Tibial artery (tissue), 4 donors: ENCODE data around the gene MAPKAP1.

Source experiments
- DNase-seq, 2 donors: peaks; one replicate each; pipeline ENCODE4 v3.0.0-alpha.2; 2019
- H3K27ac ChIP-seq, 2 donors: fragments of 200-600 bp; sonication (generic) in 1 of 2; 1 replicate in 1 of 2; 2 replicates in 1 of 2; pipeline ENCODE4 v1.5.1; 2018 to 2019; ENCODE audit warnings: mild to moderate bottlenecking in 1 of 2
- H3K27me3 ChIP-seq, 2 donors: fragments of 200-600 bp; sonication (generic) in 1 of 2; one replicate each; pipeline versions ENCODE4 v1.5.1 to v1.6.0; 2016 to 2019
- H3K36me3 ChIP-seq, 3 donors: fragments of 200-600 bp; sonication (generic) in 2 of 3; one replicate each; pipeline ENCODE4 v1.5.1; 2016 to 2019; ENCODE audit warnings: mild to moderate bottlenecking in 2 of 3
- H3K4me1 ChIP-seq, 4 donors: fragments of 200-600 bp; sonication (generic) in 2 of 4; 1 replicate in 3 of 4; 2 replicates in 1 of 4; pipeline ENCODE4 v1.5.1; 2016 to 2019
- H3K4me3 ChIP-seq, 2 donors: fragments of 200-600 bp; sonication (generic) in 1 of 2; 1 replicate in 1 of 2; 2 replicates in 1 of 2; pipeline ENCODE4 v1.5.1; 2018 to 2019; ENCODE audit warnings: mild to moderate bottlenecking in 2 of 2
- H3K9me3 ChIP-seq, 3 donors: fragments of 200-600 bp; sonication (generic) in 1 of 3; one replicate each; pipeline ENCODE4 v1.5.1; 2016 to 2019
- CTCF ChIP-seq, 2 experiments: fragments of 200-600 bp in 1 of 2; fragments of 450-650 bp in 1 of 2; IDR thresholded peaks; one replicate each; pipeline ENCODE4 v1.5.1; 2017 to 2019; ENCODE audit warnings: antibody characterized with exemption in 2 of 2, mild to moderate bottlenecking in 1 of 2, moderate library complexity in 1 of 2
- intact Hi-C: fragments of 100-400 bp; cut with DNase I; formaldehyde crosslinking; loops from one replicate; pipeline ENCODE4 v1.15.0; 2023; ENCODE audit warnings: low total_unique reads

MAPKAP1 gene

GRCh38 chr9:125514468-125514867 lies 192.5 kb downstream of the MAPKAP1 start:
- Histone ChIP-seq H3K27me3 (no peaks in the 10 kb centered on the region), H3K9me3 (no peaks in the 10 kb centered on the region), H3K36me3 (no peaks in the 10 kb centered on the region), H3K27ac (no peak overlapping the region), H3K4me3 (no peak overlapping the region), H3K4me1 (peaks cover 0 to 23% (median 1%) of the 10 kb centered on the region in 4 donors)
- no peak for TF ChIP-seq CTCF (IDR thresholded peaks at IDR 0.05)
- intact Hi-C loops: no loop called here
- DNase-seq: no peak

GRCh38 chr9:125513668-125514413 lies 193.2 kb downstream of the MAPKAP1 start:
- Histone ChIP-seq H3K9me3 (no peaks in the 10 kb centered on the region), H3K4me1 (peaks cover 0 to 26% (median 1%) of the 10 kb centered on the region in 4 donors), H3K27ac (no peak overlapping the region), H3K36me3 (no peaks in the 10 kb centered on the region), H3K4me3 (peak overlapping the region; percentile 14 to 26), H3K27me3 (no peaks in the 10 kb centered on the region)
- DNase-seq: no peak
- intact Hi-C loops: no loop called here
- no peak for TF ChIP-seq CTCF (IDR thresholded peaks at IDR 0.05)

DNA sequence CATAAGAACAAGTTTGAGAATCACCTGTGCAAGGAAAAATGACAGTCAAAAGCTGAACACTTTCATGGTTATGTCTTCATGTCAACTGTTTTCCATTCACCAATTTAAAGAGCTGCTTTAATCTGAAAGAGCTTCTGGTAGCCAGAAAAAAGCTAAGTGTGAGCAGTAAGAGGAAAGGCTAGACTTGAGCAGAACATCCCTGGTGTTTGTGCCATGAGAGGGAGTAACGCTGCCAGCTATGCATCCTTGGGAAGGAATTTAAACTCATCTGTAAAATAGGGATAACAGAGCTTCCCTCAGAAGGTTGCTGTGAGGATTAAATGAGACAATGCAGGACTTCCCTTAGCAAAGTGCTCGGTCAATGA lies 193.7 kb downstream of the MAPKAP1 start:
- H3K27ac ChIP-seq: no peak overlapping the region

DNA sequence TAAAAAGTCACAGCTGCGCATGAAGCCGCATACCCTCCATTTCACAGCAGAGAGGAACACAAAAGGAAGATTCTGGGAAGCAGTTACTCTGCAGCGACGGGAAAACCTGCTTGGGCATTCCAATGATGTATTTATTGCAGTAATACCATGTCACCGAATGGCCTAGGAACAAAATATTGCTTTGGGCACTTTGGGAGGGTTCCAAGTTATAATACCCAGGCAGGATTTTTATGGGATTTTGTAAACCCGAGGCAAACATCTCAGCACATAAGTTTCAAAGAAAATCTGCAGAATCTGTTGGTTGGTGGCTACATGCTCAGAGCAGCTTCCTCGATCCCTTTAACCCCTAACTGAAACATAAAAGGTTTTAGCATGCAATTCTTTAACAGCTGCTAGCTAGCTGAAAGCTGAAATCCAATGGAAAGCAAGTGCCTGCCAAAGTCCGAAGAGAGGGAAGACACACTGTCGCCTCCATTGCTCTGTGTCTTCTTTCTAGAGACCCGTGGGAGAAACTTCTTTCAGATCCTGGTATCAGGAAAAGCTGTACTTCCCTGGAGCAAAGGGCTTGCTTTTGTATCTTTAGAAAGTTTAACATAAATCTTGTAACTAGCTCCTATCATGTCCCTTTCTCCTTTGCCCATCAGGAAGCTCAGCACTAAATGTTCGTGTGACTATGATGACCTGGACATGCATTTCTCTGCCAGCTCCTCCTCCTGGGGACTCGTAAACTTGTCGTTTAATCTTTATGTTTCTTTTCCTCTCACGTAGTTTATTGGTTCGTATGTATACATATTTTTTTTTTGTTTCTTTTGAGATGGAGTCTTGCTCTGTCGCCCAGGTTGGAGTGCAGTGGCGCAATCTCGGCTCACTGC lies 195.0 kb downstream of the MAPKAP1 start:
- no peak overlapping the region for H3K27ac ChIP-seq
- H3K4me3 ChIP-seq: no peak overlapping the region
- peaks cover 0 to 26% (median 1%) of the 10 kb centered on the region in 4 donors for H3K4me1 ChIP-seq
- H3K9me3 ChIP-seq: no peaks in the 10 kb centered on the region
- no peaks in the 10 kb centered on the region for H3K36me3 ChIP-seq
- intact Hi-C loops: no loop called here
- no peaks in the 10 kb centered on the region for H3K27me3 ChIP-seq
- DNase-seq: no peak
- no peak for TF ChIP-seq CTCF (IDR thresholded peaks at IDR 0.05)

More for the DNA sequence above, 193.7 kb downstream of the MAPKAP1 start:
- no peaks in the 10 kb centered on the region for H3K9me3 ChIP-seq
- intact Hi-C loops: no loop called here
- H3K27me3 ChIP-seq: no peaks in the 10 kb centered on the region
- H3K4me1 ChIP-seq: peaks cover 0 to 26% (median 1%) of the 10 kb centered on the region in 4 donors
- H3K4me3 ChIP-seq: peak overlapping the region; percentile 14 to 26
- no peak for TF ChIP-seq CTCF (IDR thresholded peaks at IDR 0.05)
- no peak for DNase-seq
- no peaks in the 10 kb centered on the region for H3K36me3 ChIP-seq

GRCh38 chr9:125510980-125511379 lies 196.0 kb downstream of the MAPKAP1 start:
- no peak for TF ChIP-seq CTCF (IDR thresholded peaks at IDR 0.05)
- H3K36me3 ChIP-seq: no peaks in the 10 kb centered on the region
- DNase-seq: no peak
- H3K9me3 ChIP-seq: no peaks in the 10 kb centered on the region
- H3K4me3 ChIP-seq: no peak overlapping the region
- H3K27me3 ChIP-seq: no peaks in the 10 kb centered on the region
- no peak overlapping the region for H3K27ac ChIP-seq
- H3K4me1 ChIP-seq: peaks cover 0 to 26% (median 1%) of the 10 kb centered on the region in 4 donors
- intact Hi-C loops: no loop called here
